Measurements from ENCODE around the gene SPACA4. TPM values are rescaled to one million over a fixed set of nuclear protein-coding genes. Genes with fewer than 3 reads are reported as not detected.
A peak's percentile ranks its signal among the peaks of the same experiment; 100 is the strongest.

SPACA4 gene
- total RNA-seq, result 0.98 TPM
- long read RNA-seq, partial matches to known transcripts, result 0 of 1 reads
- long read RNA-seq, other reads (novel, unspliced or antisense), result 0 of 1 reads

DNA sequence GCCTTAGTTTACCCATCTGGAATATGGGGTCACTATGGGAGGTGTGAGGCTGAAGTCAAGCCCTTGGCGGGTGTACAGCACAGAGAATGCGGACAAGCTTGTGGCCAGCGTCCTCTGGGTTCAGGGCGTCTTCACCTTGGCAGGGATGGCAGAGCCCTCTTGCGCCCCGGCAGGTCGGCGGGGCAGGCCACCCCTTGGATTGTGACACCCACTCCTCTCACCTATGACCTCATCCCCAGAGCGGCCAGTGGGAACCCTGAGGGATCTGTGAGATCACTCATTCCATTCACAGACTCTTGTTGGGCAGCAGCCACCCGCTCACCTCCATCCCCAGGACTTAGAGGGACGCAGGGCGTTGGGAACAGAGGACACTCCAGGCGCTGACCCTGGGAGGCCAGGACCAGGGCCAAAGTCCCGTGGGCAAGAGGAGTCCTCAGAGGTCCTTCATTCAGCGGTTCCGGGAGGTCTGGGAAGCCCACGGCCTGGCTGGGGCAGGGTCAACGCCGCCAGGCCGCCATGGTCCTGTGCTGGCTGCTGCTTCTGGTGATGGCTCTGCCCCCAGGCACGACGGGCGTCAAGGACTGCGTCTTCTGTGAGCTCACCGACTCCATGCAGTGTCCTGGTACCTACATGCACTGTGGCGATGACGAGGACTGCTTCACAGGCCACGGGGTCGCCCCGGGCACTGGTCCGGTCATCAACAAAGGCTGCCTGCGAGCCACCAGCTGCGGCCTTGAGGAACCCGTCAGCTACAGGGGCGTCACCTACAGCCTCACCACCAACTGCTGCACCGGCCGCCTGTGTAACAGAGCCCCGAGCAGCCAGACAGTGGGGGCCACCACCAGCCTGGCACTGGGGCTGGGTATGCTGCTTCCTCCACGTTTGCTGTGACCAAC, at the start of gene SPACA4:
Gene SPACA4, plus strand, starts transcription at position 280 of the 896 bp plus-strand sequence. Its CDS starts 237 bp downstream, at position 517.
- intact Hi-C loops (cut with DNase I), result no loop called here
- no peaks in the 10 kb centered on the region for H3K9me3 ChIP-seq
- DNase-seq, result no peak
- no peaks in the 10 kb centered on the region for H3K27me3 ChIP-seq
- ATAC-seq, result no peak
- no peak within 1 kb of the TSS for H3K4me3 ChIP-seq
- H3K4me1 ChIP-seq, result no peaks in the 10 kb centered on the region
- H3K27ac ChIP-seq, result no peak within 1 kb of the TSS
- TF ChIP-seq, protein P1, sequence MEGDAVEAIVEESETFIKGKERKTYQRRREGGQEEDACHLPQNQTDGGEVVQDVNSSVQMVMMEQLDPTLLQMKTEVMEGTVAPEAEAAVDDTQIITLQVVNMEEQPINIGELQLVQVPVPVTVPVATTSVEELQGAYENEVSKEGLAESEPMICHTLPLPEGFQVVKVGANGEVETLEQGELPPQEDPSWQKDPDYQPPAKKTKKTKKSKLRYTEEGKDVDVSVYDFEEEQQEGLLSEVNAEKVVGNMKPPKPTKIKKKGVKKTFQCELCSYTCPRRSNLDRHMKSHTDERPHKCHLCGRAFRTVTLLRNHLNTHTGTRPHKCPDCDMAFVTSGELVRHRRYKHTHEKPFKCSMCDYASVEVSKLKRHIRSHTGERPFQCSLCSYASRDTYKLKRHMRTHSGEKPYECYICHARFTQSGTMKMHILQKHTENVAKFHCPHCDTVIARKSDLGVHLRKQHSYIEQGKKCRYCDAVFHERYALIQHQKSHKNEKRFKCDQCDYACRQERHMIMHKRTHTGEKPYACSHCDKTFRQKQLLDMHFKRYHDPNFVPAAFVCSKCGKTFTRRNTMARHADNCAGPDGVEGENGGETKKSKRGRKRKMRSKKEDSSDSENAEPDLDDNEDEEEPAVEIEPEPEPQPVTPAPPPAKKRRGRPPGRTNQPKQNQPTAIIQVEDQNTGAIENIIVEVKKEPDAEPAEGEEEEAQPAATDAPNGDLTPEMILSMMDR (IDR thresholded peaks at IDR 0.05), result no peak
- H3K36me3 ChIP-seq, result no peaks in the 10 kb centered on the region

DNA sequence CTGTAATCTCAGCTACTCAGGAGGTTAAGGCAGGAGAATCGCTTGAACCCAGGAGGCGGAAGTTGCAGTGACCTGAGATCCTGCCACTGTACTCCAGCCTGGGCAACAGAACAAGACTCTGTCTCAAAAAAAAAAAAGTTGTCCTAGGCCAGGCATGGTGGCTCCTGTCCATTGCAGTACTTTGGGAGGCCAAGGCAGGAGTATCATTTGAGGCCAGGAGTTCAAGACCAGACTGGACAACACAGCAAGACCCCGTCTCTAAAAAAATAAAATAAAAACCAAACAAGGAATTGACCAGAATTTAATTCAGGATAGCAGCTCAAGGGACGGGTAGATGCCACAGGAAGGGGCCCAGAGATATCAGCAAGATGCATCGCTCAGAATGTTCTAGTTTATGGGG, 49.7 kb upstream of the SPACA4 start:
- intact Hi-C loops (cut with DNase I), result no loop called here
- DNase-seq, result no peak
- no peaks in the 10 kb centered on the region for H3K9me3 ChIP-seq
- TF ChIP-seq, protein P1 (IDR thresholded peaks at IDR 0.05), result no peak
- no peaks in the 10 kb centered on the region for H3K4me1 ChIP-seq
- no peak for ATAC-seq
- no peaks in the 10 kb centered on the region for H3K27me3 ChIP-seq
- H3K27ac ChIP-seq, result no peak overlapping the region
- no peak overlapping the region for H3K4me3 ChIP-seq
- no peaks in the 10 kb centered on the region for H3K36me3 ChIP-seq

DNA sequence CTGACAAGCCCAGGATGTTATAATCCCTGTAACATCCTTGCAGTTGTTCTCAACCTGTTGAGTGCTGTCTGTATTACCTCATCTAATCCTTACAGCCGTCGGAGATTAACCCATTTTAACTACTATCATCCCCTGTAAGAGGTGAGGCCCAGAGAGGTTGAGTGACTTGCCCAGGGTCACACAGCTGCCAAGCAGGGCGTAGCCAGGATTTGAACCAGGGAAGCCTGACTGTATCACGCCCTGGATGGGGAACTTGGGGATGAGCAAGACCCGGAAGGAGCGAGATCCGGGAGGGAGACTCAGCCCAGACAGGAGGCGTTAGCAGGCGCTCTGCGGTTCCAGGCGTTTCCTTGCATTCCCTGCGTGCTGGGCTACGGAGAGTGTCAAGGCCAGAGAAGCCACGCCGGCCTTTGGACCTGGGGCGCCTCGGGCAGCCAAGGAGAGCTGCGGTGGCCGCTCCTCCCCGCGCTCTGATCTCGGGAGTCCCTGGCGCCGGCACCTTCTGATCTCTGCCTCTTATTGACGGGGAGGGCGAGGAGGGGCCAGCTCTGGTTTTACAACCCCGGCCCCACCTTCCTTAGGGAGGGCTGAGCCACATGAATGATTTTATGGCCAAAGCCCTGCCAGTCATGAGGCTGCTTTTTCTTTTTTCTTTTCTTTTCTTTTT, 48.4 kb upstream of the SPACA4 start:
- no peaks in the 10 kb centered on the region for H3K27me3 ChIP-seq
- DNase-seq, result no peak
- H3K4me3 ChIP-seq, result no peak overlapping the region
- TF ChIP-seq, protein P1 (IDR thresholded peaks at IDR 0.05), result no peak
- H3K9me3 ChIP-seq, result no peaks in the 10 kb centered on the region
- no peak overlapping the region for H3K27ac ChIP-seq
- ATAC-seq, result peak; percentile 61
- no peaks in the 10 kb centered on the region for H3K36me3 ChIP-seq
- H3K4me1 ChIP-seq, result no peaks in the 10 kb centered on the region
- intact Hi-C loops (cut with DNase I), result no loop called here

DNA sequence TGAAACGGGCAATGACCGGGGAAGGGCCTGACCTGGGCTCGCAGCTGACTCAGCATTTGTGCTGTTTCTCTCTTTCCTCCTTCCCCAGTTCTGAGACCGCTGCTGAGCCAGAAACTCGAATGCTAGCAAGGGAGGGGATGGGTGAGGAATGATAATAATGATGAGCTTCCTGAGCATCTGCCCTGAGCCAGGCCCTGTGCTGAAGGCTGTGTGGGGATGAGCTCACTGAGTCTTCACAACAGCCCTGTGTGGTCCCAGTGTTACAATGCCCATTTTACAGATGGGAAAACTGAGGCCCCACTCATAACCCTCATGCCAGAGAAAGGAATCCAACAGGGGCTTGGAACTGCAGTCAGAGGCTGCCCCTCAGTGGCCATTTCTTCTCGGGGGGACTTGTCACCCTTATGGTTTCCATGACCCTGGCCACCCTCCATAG, 46.4 kb upstream of the SPACA4 start:
- intact Hi-C loops (cut with DNase I), result no loop called here
- H3K27ac ChIP-seq, result no peak overlapping the region

GRCh38 chr19:48561412-48561811, 45.1 kb upstream of the SPACA4 start:
- Histone ChIP-seq H3K4me1 (no peaks in the 10 kb centered on the region), H3K4me3 (no peak overlapping the region), H3K27ac (no peak overlapping the region), H3K36me3 (no peaks in the 10 kb centered on the region), H3K27me3 (no peaks in the 10 kb centered on the region), H3K9me3 (no peaks in the 10 kb centered on the region)
- DNase-seq (no peak), ATAC-seq (no peak)
- TF ChIP-seq, protein P1 (IDR thresholded peaks at IDR 0.05), result no peak
- intact Hi-C loops (cut with DNase I), result no loop called here

More for the DNA sequence above, 46.4 kb upstream of the SPACA4 start:
- Histone ChIP-seq H3K4me1 (no peaks in the 10 kb centered on the region), H3K27me3 (no peaks in the 10 kb centered on the region), H3K4me3 (no peak overlapping the region), H3K36me3 (no peaks in the 10 kb centered on the region), H3K9me3 (no peaks in the 10 kb centered on the region)
- TF ChIP-seq, protein P1 (IDR thresholded peaks at IDR 0.05), result no peak
- no peak for ATAC-seq
- DNase-seq, result no peak
